GM12878 (cell line): ENCODE results near the gene POMZP3. TPM values are rescaled to one million over a fixed set of nuclear protein-coding genes. Genes with fewer than 3 reads are reported as not detected.
"Not testable (repeated sequence)": the region's sequence is repeated elsewhere in the genome, so short reads cannot be mapped to it uniquely, and the experiment has no call there.

Experiments
- ATAC-seq: fragments of 200-7000 bp; cut with Tn5 transposase; 3 replicates; pipeline ENCODE4 v1.9.1; 2020; ENCODE audit warnings: mild to moderate bottlenecking, moderate library complexity
- BruUV-seq: library from RNA; stranded (reverse); fragments of 400-500 nt; replicated peaks from 2 replicates; lab custom pipeline; 2021; lab: Mats Ljungman, UMichigan
- CTCF ChIA-PET: fragments of 300-600 bp; sonication (Branson Sonifier 250); formaldehyde crosslinking; extraction: SDS; loops from one replicate; lab custom pipeline; 2021; ENCODE audit warnings: inconsistent platforms; lab: Yijun Ruan, JAX
- POLR2A ChIA-PET: fragments of 350-600 bp; formaldehyde crosslinking; extraction: SDS; loops from one replicate; lab custom pipeline; 2021; ENCODE audit warnings: inconsistent platforms; lab: Charles Lee
- RAD21 ChIA-PET: fragments of 300-600 bp; sonication (Branson Sonifier 250); formaldehyde crosslinking; loops from one replicate; lab custom pipeline; 2023; ENCODE audit warnings: antibody characterized with exemption; ENCODE audit not compliant: unreplicated experiment; lab: Charles Lee
- SMC1A ChIA-PET: fragments of 300-600 bp; sonication (Branson Sonifier 250); formaldehyde crosslinking; loops from one replicate; lab custom pipeline; 2023; ENCODE audit not compliant: unreplicated experiment, uncharacterized antibody; lab: Charles Lee
- DNase-seq: peaks from one replicate; pipeline ENCODE4 v3.0.0-alpha.2; 2011; ENCODE audit warnings: low read depth, low spot score
- FAIRE-seq: peaks from 3 replicates; lab custom pipeline; 2011; peaks lifted over from hg19 to GRCh38; lab: Jason Lieb, UNC
- H2AFZ ChIP-seq: 2 replicates; pipeline ENCODE4 v1.6.0; 2011; ENCODE audit warnings: low read depth, low read length, control low read depth; ENCODE audit not compliant: control insufficient read depth
- H3K27ac ChIP-seq: 2 replicates; pipeline ENCODE4 v1.5.1; 2011; ENCODE audit warnings: control low read depth; ENCODE audit not compliant: control insufficient read depth, insufficient read depth
- H3K27me3 ChIP-seq, 2 experiments: replicated peaks in 1 of 2; 2 replicates each; pipeline versions ENCODE4 v1.6.0 to v1.6.1; 2011; ENCODE audit warnings: low read length in 1 of 2; ENCODE audit not compliant: control insufficient read depth in 2 of 2, insufficient read depth in 2 of 2
- H3K36me3 ChIP-seq, 2 experiments: 2 replicates each; pipeline ENCODE4 v1.5.1; 2011; ENCODE audit warnings: low read length in 1 of 2; ENCODE audit not compliant: control insufficient read depth in 2 of 2, insufficient read depth in 2 of 2
- H3K4me1 ChIP-seq: 2 replicates; pipeline ENCODE4 v1.6.1; 2011; ENCODE audit warnings: mild to moderate bottlenecking, low read length, moderate library complexity, mixed read lengths; ENCODE audit not compliant: control insufficient read depth, insufficient read depth
- H3K4me2 ChIP-seq: 2 replicates; pipeline ENCODE4 v1.6.0; 2011; ENCODE audit warnings: control low read depth; ENCODE audit not compliant: control insufficient read depth, insufficient read depth
- H3K4me3 ChIP-seq: fragments of 200-600 bp; sonication (generic); 2 replicates; pipeline ENCODE4 v1.5.1; 2016
- H3K79me2 ChIP-seq: 2 replicates; pipeline ENCODE4 v1.6.0; 2011; ENCODE audit warnings: low read length; ENCODE audit not compliant: control insufficient read depth, insufficient read depth
- H3K9ac ChIP-seq: 2 replicates; pipeline ENCODE4 v1.8.0; 2011; ENCODE audit warnings: low read length, control low read depth, mixed read lengths; ENCODE audit not compliant: control insufficient read depth, insufficient read depth
- H3K9me3 ChIP-seq: replicated peaks from 3 replicates; pipeline ENCODE4 v1.5.1; 2011; ENCODE audit warnings: mild to moderate bottlenecking, low read length; ENCODE audit not compliant: control insufficient read depth, insufficient read depth
- H4K20me1 ChIP-seq: 2 replicates; pipeline ENCODE4 v1.6.0; 2011; ENCODE audit not compliant: control insufficient read depth, insufficient read depth
- WGBS: methylation state at CpG from one replicate; pipeline ENCODE4 v1.1.6; 2016; ENCODE audit warnings: low lambda C conversion rate; ENCODE audit not compliant: insufficient replicate concordance, insufficient coverage; ENCODE audit errors: missing lambda C conversion rate; 5-methylcytosine and 5-hydroxymethylcytosine counted together
- in situ Hi-C: fragments of 300-500 bp; cut with MboI; formaldehyde crosslinking; loops from 9 replicates; pipeline ENCODE4 v1.14.3; 2018; ENCODE audit warnings: mixed read lengths
- intact Hi-C: fragments of 100-400 bp; cut with micrococcal nuclease; formaldehyde crosslinking; loops from one replicate; pipeline ENCODE4 v1.14.2; 2022; ENCODE audit not compliant: unreplicated experiment
- polyA plus RNA-seq, 11 experiments: library from polyadenylated mRNA; depleted of rRNA in 4 of 11; unstranded in 6 of 11; stranded (reverse) in 5 of 11; fragments of >200 nt; fragmentation: Nextera tagmentation in 4 of 11; fragmentation: Illumina TruSeq in 1 of 11; extraction: Ambion mirVana in 4 of 11; extraction: Trizol in 1 of 11; gene quantifications; 1 replicate in 1 of 11; 2 replicates in 10 of 11; pipeline versions ENCODE4 v1.2.1 to v1.2.3, GENCODE V29; 2011 to 2016; ENCODE audit warnings: inconsistent platforms in 2 of 11, missing spikeins in 2 of 11, low read depth in 1 of 11
- total RNA-seq, 4 experiments: library from RNA; depleted of rRNA in 3 of 4; stranded (reverse); fragments of >200 nt in 3 of 4; fragmentation: Illumina TruSeq in 1 of 4; extraction: Trizol in 1 of 4; gene quantifications; 2 replicates each; pipeline versions ENCODE4 v1.2.1 to v1.2.3, GENCODE V29; 2013 to 2021

POMZP3 gene
- total and polyA plus RNA-seq, 10 of the 15 experiments (the other 5 are each of a cell fraction or from before 2014, with no cell fraction given) = 2.4 to 12.6 (median 5.1) TPM

GRCh38 chr7:76561342-76561741 is 65.7 kb downstream of the POMZP3 start:
- H3K4me1 ChIP-seq, DNase-seq, H3K4me2 ChIP-seq, H3K9ac ChIP-seq, ATAC-seq, BruUV-seq, FAIRE-seq, POLR2A ChIA-PET, intact Hi-C loops, H2AFZ ChIP-seq, H3K27me3 ChIP-seq, CTCF ChIA-PET, H3K79me2 ChIP-seq, RAD21 ChIA-PET, SMC1A ChIA-PET, in situ Hi-C loops, H3K4me3 ChIP-seq, H4K20me1 ChIP-seq, H3K9me3 ChIP-seq, H3K27ac ChIP-seq, H3K36me3 ChIP-seq: not testable (repeated sequence)
- 100% methylated on average over 3 of the region's 3 CpGs for WGBS

- in situ Hi-C loops, H3K9me3 ChIP-seq, H3K4me2 ChIP-seq, DNase-seq, intact Hi-C loops, FAIRE-seq, H3K4me3 ChIP-seq, RAD21 ChIA-PET, H3K79me2 ChIP-seq, H3K36me3 ChIP-seq, H2AFZ ChIP-seq, CTCF ChIA-PET, H3K27me3 ChIP-seq, POLR2A ChIA-PET, SMC1A ChIA-PET, H3K27ac ChIP-seq, H3K9ac ChIP-seq, H3K4me1 ChIP-seq, BruUV-seq, H4K20me1 ChIP-seq: not testable (repeated sequence)
- WGBS = 97% methylated on average over 4 of the region's 4 CpGs
- ATAC-seq = peak; percentile 20; the same call in 2 of the 3 replicates
These were observed 66.9 kb downstream of the POMZP3 start for GRCh38 chr7:76560157-76560556.

Other genes with a start within 250 kb of the POMZP3 start
- 0.34 and 0.65 TPM in 2 replicates for gene SSC4D, start 217.6 kb downstream of the POMZP3 start, total RNA-seq (2014; rRNA removed)
- 0.14 and 0.18 TPM in 2 replicates for gene SSC4D, start 217.6 kb downstream of the POMZP3 start, total RNA-seq (2014; rRNA removed; fragmentation: Illumina TruSeq; extraction: Trizol)
- 0.41 and 0.72 TPM in 2 replicates for gene SSC4D, start 217.6 kb downstream of the POMZP3 start, total RNA-seq (2021)
- 0.24 TPM in 2 replicates for gene SSC4D, start 217.6 kb downstream of the POMZP3 start, polyA plus RNA-seq (2011; rRNA removed)
- gene SSC4D, start 217.6 kb downstream of the POMZP3 start, polyA plus RNA-seq (2014; fragmentation: Illumina TruSeq; extraction: Trizol) = 0.21 and 0.25 TPM in 2 replicates
- gene SSC4D, start 217.6 kb downstream of the POMZP3 start, polyA plus RNA-seq (2014; fragmentation: Nextera tagmentation; extraction: Ambion mirVana) = under 1 TPM in 1 of 2 experiments, not detected in 1; 0.11 TPM
- gene SSC4D, start 217.6 kb downstream of the POMZP3 start, polyA plus RNA-seq (2014; rRNA removed) = 0.08 and 0.29 TPM in 2 replicates
- under 1 TPM; 0.63 to 0.79 TPM for gene SSC4D, start 217.6 kb downstream of the POMZP3 start, polyA plus RNA-seq (2016; fragmentation: Nextera tagmentation; extraction: Ambion mirVana)
- 3.0 and 5.2 TPM in 2 replicates for gene ZP3, start 202.3 kb downstream of the POMZP3 start, total RNA-seq (2014; rRNA removed)
- 2.7 and 3.3 TPM in 2 replicates for gene ZP3, start 202.3 kb downstream of the POMZP3 start, total RNA-seq (2014; rRNA removed; fragmentation: Illumina TruSeq; extraction: Trizol)
- gene ZP3, start 202.3 kb downstream of the POMZP3 start, total RNA-seq (2021) = 2.2 and 3.0 TPM in 2 replicates
- gene ZP3, start 202.3 kb downstream of the POMZP3 start, polyA plus RNA-seq (2011; rRNA removed) = 0.07 and 0.39 TPM in 2 replicates
- gene ZP3, start 202.3 kb downstream of the POMZP3 start, polyA plus RNA-seq (2014; fragmentation: Illumina TruSeq; extraction: Trizol) = 1.6 and 3.0 TPM in 2 replicates
- gene ZP3, start 202.3 kb downstream of the POMZP3 start, polyA plus RNA-seq (2014; fragmentation: Nextera tagmentation; extraction: Ambion mirVana) = 1 to 10 TPM; 2.0 to 5.1 TPM
- 0.90 and 2.0 TPM in 2 replicates for gene ZP3, start 202.3 kb downstream of the POMZP3 start, polyA plus RNA-seq (2014; rRNA removed)
- gene ZP3, start 202.3 kb downstream of the POMZP3 start, polyA plus RNA-seq (2016; fragmentation: Nextera tagmentation; extraction: Ambion mirVana) = 1 to 10 TPM; 1.6 to 2.9 TPM
- 8.1 and 14.3 TPM in 2 replicates for gene DTX2, start 165.6 kb downstream of the POMZP3 start, total RNA-seq (2014; rRNA removed)
- gene DTX2, start 165.6 kb downstream of the POMZP3 start, total RNA-seq (2014; rRNA removed; fragmentation: Illumina TruSeq; extraction: Trizol) = 5.0 and 5.9 TPM in 2 replicates
- 21.9 and 31.0 TPM in 2 replicates for gene DTX2, start 165.6 kb downstream of the POMZP3 start, total RNA-seq (2021)
- 2.8 and 7.7 TPM in 2 replicates for gene DTX2, start 165.6 kb downstream of the POMZP3 start, polyA plus RNA-seq (2011; rRNA removed)
- 1.1 and 5.9 TPM in 2 replicates for gene DTX2, start 165.6 kb downstream of the POMZP3 start, polyA plus RNA-seq (2014; fragmentation: Illumina TruSeq; extraction: Trizol)
- 1 to 10 TPM in 1 of 2 experiments, under 1 TPM in 1; 0.14 to 1.2 TPM for gene DTX2, start 165.6 kb downstream of the POMZP3 start, polyA plus RNA-seq (2014; fragmentation: Nextera tagmentation; extraction: Ambion mirVana)
- gene DTX2, start 165.6 kb downstream of the POMZP3 start, polyA plus RNA-seq (2014; rRNA removed) = 14.2 and 19.5 TPM in 2 replicates
- gene DTX2, start 165.6 kb downstream of the POMZP3 start, polyA plus RNA-seq (2016; fragmentation: Nextera tagmentation; extraction: Ambion mirVana) = 10 to 100 TPM; 17.3 TPM
- gene UPK3B, start 116.7 kb downstream of the POMZP3 start, total RNA-seq (2014; rRNA removed) = 0.71 TPM in 1 of 2 replicates, not detected in the other
- gene UPK3B, start 116.7 kb downstream of the POMZP3 start, total RNA-seq (2014; rRNA removed; fragmentation: Illumina TruSeq; extraction: Trizol) = 0.18 and 0.27 TPM in 2 replicates
- gene UPK3B, start 116.7 kb downstream of the POMZP3 start, total RNA-seq (2021) = 0.72 and 1.3 TPM in 2 replicates
- gene UPK3B, start 116.7 kb downstream of the POMZP3 start, polyA plus RNA-seq (2011; rRNA removed) = 0.16 TPM in 1 of 2 replicates, not detected in the other
- not detected in 2 replicates for gene UPK3B, start 116.7 kb downstream of the POMZP3 start, polyA plus RNA-seq (2014; fragmentation: Illumina TruSeq; extraction: Trizol)
- not detected for gene UPK3B, start 116.7 kb downstream of the POMZP3 start, polyA plus RNA-seq (2014; fragmentation: Nextera tagmentation; extraction: Ambion mirVana)
- not detected in 2 replicates for gene UPK3B, start 116.7 kb downstream of the POMZP3 start, polyA plus RNA-seq (2014; rRNA removed)
- under 1 TPM; 0.26 to 0.35 TPM for gene UPK3B, start 116.7 kb downstream of the POMZP3 start, polyA plus RNA-seq (2016; fragmentation: Nextera tagmentation; extraction: Ambion mirVana)
- not detected in 2 replicates for gene SPDYE16, start 84.0 kb downstream of the POMZP3 start, total RNA-seq (2014; rRNA removed)
- gene SPDYE16, start 84.0 kb downstream of the POMZP3 start, total RNA-seq (2014; rRNA removed; fragmentation: Illumina TruSeq; extraction: Trizol) = 0.18 and 0.22 TPM in 2 replicates
- 0.26 TPM in 1 of 2 replicates, not detected in the other for gene SPDYE16, start 84.0 kb downstream of the POMZP3 start, total RNA-seq (2021)
- gene SPDYE16, start 84.0 kb downstream of the POMZP3 start, polyA plus RNA-seq (2011; rRNA removed) = 0.05 and 0.10 TPM in 2 replicates
- gene SPDYE16, start 84.0 kb downstream of the POMZP3 start, polyA plus RNA-seq (2014; fragmentation: Illumina TruSeq; extraction: Trizol) = 0.07 TPM in 1 of 2 replicates, not detected in the other
- gene SPDYE16, start 84.0 kb downstream of the POMZP3 start, polyA plus RNA-seq (2014; fragmentation: Nextera tagmentation; extraction: Ambion mirVana) = under 1 TPM; 0.04 to 0.05 TPM
- gene SPDYE16, start 84.0 kb downstream of the POMZP3 start, polyA plus RNA-seq (2014; rRNA removed) = 0.03 and 0.04 TPM in 2 replicates
- gene SPDYE16, start 84.0 kb downstream of the POMZP3 start, polyA plus RNA-seq (2016; fragmentation: Nextera tagmentation; extraction: Ambion mirVana) = under 1 TPM; 0.67 to 0.92 TPM